ENCODE data around the gene THSD7A. TPM values are rescaled to one million over a fixed set of nuclear protein-coding genes. Genes with fewer than 3 reads are reported as not detected.

The THSD7A gene
- total RNA-seq, 1 donor from 2014 or later = 0.28 TPM

DNA sequence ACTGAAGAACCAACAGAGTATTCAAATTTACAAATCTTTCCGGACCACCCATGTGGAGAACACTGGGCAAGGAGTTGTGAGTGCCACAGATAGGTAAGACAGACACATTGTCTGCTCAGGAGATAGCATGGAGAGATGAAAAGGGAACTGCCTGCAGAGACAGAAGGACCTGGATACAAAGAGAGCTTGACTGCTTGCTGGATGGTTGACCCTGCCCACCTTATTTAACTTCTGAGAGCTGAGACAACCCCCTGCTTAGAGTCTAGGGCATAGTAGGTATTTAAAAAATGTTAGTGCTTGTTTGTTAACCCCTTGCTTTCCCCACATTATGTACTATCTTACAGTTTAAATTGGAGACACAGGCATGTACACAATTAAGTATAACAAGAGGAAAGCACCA lies 314.1 kb downstream of the THSD7A start:
- TF ChIP-seq EZH2 (IDR thresholded peaks at IDR 0.05) (no peak), EZH2phosphoT487 (IDR thresholded peaks at IDR 0.05) (no peak), CTCF (IDR thresholded peaks at IDR 0.05) (no peak)
- Mint-ChIP-seq H3K4me1 (peaks cover 23% of the 10 kb centered on the region), H3K36me3 (no peaks in the 10 kb centered on the region), H3K4me3 (no peak overlapping the region), H3K9me3 (no peaks in the 10 kb centered on the region), H3K27ac (peak overlapping the region; percentile 27), H3K27me3 (ENCODE audit: insufficient read depth, low read depth) (peaks cover 2% of the 10 kb centered on the region)
- H3K4me1 ChIP-seq = peaks cover 11% of the 10 kb centered on the region
- H3F3A ChIP-seq (ENCODE audit: low read depth) = no peaks in the 10 kb centered on the region
- no peak overlapping the region for H3K27ac ChIP-seq
- H4K20me1 ChIP-seq (ENCODE audit: low read depth) = no peaks in the 10 kb centered on the region
- no peak overlapping the region for H3K9ac ChIP-seq
- H3K4me3 ChIP-seq = no peak overlapping the region
- H3K27me3 ChIP-seq = no peaks in the 10 kb centered on the region
- no peaks in the 10 kb centered on the region for H3K36me3 ChIP-seq
- no peaks in the 10 kb centered on the region for H3K79me2 ChIP-seq (ENCODE audit: low read depth)
- H3K9me3 ChIP-seq (ENCODE audit: low read depth) = no peaks in the 10 kb centered on the region
- DNase-seq (ENCODE audit: low spot score) = peak; percentile 33
- H2AFZ ChIP-seq (replicated peaks) = no peak overlapping the region
- H3K4me2 ChIP-seq = peak overlapping the region; percentile 52

DNA sequence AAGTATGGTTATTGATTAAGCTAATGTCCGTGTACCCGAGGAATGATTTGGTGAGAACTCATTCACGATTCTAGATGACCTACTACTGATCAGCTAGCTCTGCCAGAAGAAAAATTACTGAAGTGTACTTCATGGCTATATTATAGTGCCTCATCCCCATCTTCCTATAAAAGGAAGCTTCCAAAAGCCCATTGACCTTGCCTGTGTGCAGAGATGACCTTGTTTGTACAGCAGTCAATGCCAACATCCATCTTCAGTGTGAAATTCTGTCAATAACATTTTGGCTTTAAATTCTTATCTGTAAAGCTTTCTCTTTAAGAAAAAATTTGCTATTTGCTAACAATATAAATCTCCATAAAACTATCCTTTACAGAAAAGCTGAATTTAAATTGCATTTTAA lies 315.7 kb downstream of the THSD7A start:
- Mint-ChIP-seq H3K9me3 (peaks cover under 1% of the 10 kb centered on the region), H3K36me3 (no peaks in the 10 kb centered on the region), H3K27ac (no peak overlapping the region), H3K4me1 (peaks cover 23% of the 10 kb centered on the region), H3K4me3 (no peak overlapping the region), H3K27me3 (ENCODE audit: insufficient read depth, low read depth) (peaks cover 2% of the 10 kb centered on the region)
- H3K4me2 ChIP-seq = no peak overlapping the region
- H3K36me3 ChIP-seq = no peaks in the 10 kb centered on the region
- no peak for DNase-seq (ENCODE audit: low spot score)
- no peak overlapping the region for H3K27ac ChIP-seq
- TF ChIP-seq EZH2phosphoT487 (IDR thresholded peaks at IDR 0.05) (no peak), CTCF (IDR thresholded peaks at IDR 0.05) (no peak), EZH2 (IDR thresholded peaks at IDR 0.05) (no peak)
- H3K4me1 ChIP-seq = peaks cover 11% of the 10 kb centered on the region
- no peaks in the 10 kb centered on the region for H4K20me1 ChIP-seq (ENCODE audit: low read depth)
- H3F3A ChIP-seq (ENCODE audit: low read depth) = no peaks in the 10 kb centered on the region
- H2AFZ ChIP-seq (replicated peaks) = no peak overlapping the region
- no peaks in the 10 kb centered on the region for H3K27me3 ChIP-seq
- H3K9me3 ChIP-seq (ENCODE audit: low read depth) = no peaks in the 10 kb centered on the region
- no peaks in the 10 kb centered on the region for H3K79me2 ChIP-seq (ENCODE audit: low read depth)
- no peak overlapping the region for H3K9ac ChIP-seq
- H3K4me3 ChIP-seq = no peak overlapping the region

GRCh38 chr7:11513460-11513859 lies 318.5 kb downstream of the THSD7A start:
- Histone ChIP-seq H3K4me1 (peaks cover 10% of the 10 kb centered on the region), H3K9me3 (ENCODE audit: low read depth) (no peaks in the 10 kb centered on the region), H3K27me3 (no peaks in the 10 kb centered on the region), H3K9ac (no peak overlapping the region), H3F3A (ENCODE audit: low read depth) (no peaks in the 10 kb centered on the region), H3K36me3 (no peaks in the 10 kb centered on the region), H3K79me2 (ENCODE audit: low read depth) (no peaks in the 10 kb centered on the region), H3K27ac (no peak overlapping the region), H3K4me3 (no peak overlapping the region), H2AFZ (replicated peaks) (no peak overlapping the region), H3K4me2 (no peak overlapping the region), H4K20me1 (ENCODE audit: low read depth) (no peaks in the 10 kb centered on the region)
- no peak for DNase-seq (ENCODE audit: low spot score)
- Mint-ChIP-seq H3K9me3 (peaks cover 2% of the 10 kb centered on the region), H3K36me3 (no peaks in the 10 kb centered on the region), H3K4me1 (peaks cover 12% of the 10 kb centered on the region), H3K27me3 (ENCODE audit: insufficient read depth, low read depth) (peaks cover 2% of the 10 kb centered on the region), H3K27ac (no peak overlapping the region), H3K4me3 (no peak overlapping the region)
- no peak for TF ChIP-seq CTCF (IDR thresholded peaks at IDR 0.05)
- no peak for TF ChIP-seq EZH2phosphoT487 (IDR thresholded peaks at IDR 0.05)
- TF ChIP-seq EZH2 (IDR thresholded peaks at IDR 0.05) = no peak

All from neural progenitor cell (in vitro differentiated cells).